HG03558 (cell line): ENCODE results near the gene RFTN2.
"Not testable (repeated sequence)": the region's sequence is repeated elsewhere in the genome, so short reads cannot be mapped to it uniquely, and the experiment has no call there.

Source experiments
- ATAC-seq: cut with Tn5 transposase; IDR thresholded peaks from one replicate; pipeline ENCODE4 v1.9.1; 2021; ENCODE audit warnings: moderate number of reproducible peaks; ENCODE audit not compliant: unreplicated experiment; ENCODE audit errors: extremely low read depth

RFTN2 gene

GRCh38 chr2:197556456-197556855 lies 118.9 kb downstream of the RFTN2 start:
- ATAC-seq = no peak

- ATAC-seq = no peak
Measured at GRCh38 chr2:197555467-197555866, 119.9 kb downstream of the RFTN2 start.

GRCh38 chr2:197551260-197551659 lies 124.1 kb downstream of the RFTN2 start:
- not testable (repeated sequence) for ATAC-seq

GRCh38 chr2:197548582-197548981 lies 126.8 kb downstream of the RFTN2 start:
- ATAC-seq = no peak

GRCh38 chr2:197547163-197547900 lies 128.1 kb downstream of the RFTN2 start:
- ATAC-seq = no peak

GRCh38 chr2:197543206-197543605 lies 132.2 kb downstream of the RFTN2 start:
- ATAC-seq = no peak

GRCh38 chr2:197539734-197540133 lies 135.7 kb downstream of the RFTN2 start:
- ATAC-seq = no peak

GRCh38 chr2:197538412-197538811 lies 137.0 kb downstream of the RFTN2 start:
- no peak for ATAC-seq
